Daoy (cell line): ENCODE measurements around the gene ABCC4. TPM values are rescaled to one million over a fixed set of nuclear protein-coding genes. Genes with fewer than 3 reads are reported as not detected.

Experiments
- DNase-seq: peaks from one replicate; pipeline ENCODE4 v3.0.0-alpha.2; 2015; ENCODE audit warnings: low read depth
- total RNA-seq: library from RNA; depleted of rRNA; stranded (reverse); fragments of >200 nt; shearing (Covaris generic); gene quantifications from 2 replicates; pipeline ENCODE4 v1.2.3, GENCODE V29; 2014

ABCC4 gene
- total RNA-seq, 1 experiment from 2014 or later, result 10.8 TPM

DNA sequence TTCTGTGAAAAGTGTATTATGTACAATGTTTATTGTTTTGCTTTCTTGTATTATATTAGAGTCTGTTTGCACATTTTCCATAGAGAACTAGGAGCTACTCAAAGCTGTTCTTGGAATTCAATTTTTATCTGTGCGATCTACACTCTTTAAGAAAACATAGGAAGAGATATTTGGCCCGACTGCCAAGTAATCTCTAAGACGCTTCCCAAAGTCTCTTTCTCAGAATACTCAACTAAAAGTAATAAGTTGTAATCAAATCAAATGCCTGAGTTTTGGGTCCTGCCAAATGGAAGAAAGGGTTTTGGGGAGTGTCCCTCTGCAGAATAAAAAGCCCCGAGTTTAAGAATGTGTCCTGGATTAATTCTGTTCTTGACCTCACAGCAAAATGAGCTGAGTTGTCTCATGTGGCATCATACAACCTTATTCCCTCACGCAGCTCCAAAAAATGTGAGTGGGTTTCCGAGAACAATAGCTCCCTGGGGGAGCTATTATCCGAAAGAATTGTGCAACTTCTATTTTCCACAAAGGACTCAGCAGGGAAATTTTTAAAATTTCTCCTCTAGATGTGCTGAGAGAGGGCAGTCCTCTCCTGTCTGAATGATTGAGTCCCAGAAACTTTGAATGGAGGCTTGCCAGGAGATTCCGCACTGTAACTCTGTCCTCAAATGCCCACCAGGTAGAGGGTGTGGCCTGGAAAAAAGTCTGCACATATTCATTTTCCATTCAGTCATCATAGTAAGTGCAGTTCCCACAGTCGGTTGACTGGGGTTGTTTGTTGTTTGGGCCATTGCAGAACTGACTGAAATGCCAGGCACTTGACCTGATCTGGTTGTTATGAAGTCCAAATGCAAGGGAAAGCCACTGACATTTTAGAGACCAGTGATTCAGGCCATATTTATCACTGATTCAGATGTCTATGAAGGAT lies 309.0 kb downstream of the ABCC4 start:
- no peak for DNase-seq

DNA sequence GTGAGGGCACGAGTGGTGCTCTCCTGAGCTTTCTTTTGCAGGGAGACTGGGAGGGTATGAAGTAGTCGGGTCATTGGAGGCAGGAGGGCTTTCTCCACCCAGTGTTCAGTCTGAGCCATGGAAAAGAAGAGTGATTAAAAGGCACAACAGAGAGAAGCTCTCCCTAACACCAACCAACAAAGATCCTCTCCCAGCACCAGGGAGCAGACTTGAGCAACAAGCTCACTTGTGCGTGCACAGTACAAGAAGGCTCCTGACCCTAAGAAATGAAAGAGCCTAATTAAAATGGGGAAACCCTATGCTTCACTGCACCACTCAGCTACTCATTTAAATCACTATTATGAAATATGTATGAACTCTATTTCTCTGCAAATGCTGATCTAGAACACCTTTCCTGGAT lies 312.6 kb downstream of the ABCC4 start:
- no peak for DNase-seq

GRCh38 chr13:94987869-94988268 lies 313.4 kb downstream of the ABCC4 start:
- DNase-seq, result no peak

- no peak for DNase-seq
Observed at GRCh38 chr13:94987081-94987480, 314.2 kb downstream of the ABCC4 start.

DNA sequence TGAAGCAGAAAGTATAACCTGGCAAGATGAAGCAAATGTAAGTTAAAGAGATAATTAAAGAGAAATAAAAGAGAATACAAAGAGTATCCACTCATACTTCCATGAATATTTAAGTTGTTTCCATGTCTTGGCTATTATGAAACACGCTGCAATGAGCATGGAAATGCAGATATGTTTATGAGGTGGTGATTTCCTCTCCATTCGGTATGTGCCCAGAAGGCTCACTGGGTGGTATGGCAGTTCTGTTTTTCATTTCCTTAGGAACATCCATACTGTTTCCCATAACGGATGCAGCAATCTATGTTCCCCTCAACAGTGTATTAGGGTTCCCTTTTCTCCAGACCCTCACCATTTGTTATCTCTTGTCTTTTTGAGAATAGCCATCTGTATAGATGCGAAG lies 316.3 kb downstream of the ABCC4 start:
- DNase-seq, result no peak

DNA sequence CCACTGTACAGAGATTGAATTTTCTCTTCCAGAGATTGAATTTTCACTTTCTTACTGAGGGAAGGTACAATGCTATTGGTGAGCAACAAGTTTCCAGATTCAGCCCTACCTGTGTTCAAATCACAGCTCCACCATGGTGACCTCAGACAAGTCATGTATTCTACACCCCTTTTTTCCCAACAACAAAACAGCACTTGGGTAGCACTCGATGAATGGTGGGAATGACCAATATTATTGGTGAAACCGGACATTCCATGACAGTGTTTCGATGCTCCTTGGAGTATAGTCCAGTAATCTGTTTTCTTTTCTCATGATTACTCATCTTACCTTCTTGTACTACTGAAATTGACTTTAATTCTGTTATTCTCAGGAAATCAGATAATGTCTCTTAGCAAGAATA lies 322.7 kb downstream of the ABCC4 start:
- no peak for DNase-seq

DNA sequence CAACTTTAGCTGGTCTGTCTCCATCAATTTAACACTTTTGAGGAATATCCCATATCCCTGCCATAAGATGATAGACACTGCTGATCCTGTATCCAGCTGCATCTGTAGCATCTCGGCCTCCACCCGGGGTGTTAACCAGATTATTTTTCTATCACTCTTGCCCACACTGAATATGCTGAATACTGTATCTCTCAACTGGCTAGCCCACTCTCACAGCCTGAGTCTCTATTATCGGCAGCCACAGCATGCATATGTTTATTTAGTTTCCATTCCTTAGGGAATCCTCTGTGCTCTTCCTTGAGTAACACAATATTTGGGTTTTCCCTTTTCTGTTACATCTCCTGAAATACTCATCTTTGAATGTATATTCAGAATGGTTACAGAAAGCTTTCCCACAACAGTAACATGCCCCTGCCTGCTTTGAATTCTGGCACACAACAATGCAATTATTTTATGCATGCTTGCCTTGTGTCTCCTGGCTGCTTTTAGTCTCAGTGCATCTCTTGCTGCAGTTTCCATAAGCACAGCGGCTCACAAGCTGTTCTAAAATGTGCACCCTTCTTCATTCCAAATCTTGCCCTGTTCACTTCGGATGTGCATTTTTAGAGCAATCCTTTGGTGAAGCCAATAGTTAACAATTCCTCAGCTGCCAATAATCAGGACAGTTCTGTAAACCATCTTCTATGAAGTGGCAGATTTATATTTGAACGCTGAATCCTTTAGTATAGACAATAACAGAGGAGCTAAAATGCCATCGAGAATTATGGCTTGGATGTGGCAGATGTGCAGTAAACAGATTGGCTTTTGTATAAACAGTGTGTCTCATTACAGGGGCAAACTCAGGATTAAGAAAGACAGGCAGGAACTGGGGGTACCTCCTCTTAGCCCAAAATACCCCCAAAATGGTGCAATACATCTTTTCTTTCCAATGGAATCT lies 327.0 kb downstream of the ABCC4 start:
- no peak for DNase-seq

DNA sequence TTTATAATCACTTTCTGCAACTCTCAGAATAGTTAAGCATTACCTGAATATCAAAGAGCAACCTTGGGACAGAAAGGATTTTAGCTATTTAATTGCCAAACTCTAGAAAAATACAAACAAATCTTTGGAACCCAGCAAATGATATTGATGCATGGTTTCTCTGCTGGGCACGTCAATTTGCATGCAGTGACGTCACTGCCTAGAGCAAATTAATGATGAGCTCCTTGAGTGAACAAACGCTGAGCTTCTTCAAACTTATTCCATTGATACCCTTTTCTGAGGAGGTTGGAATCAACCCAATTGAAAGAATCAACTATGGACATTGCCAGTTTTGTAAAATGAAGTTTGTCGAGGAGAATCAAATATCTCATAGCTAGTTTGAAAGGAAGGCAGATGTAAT lies 329.0 kb downstream of the ABCC4 start:
- DNase-seq, result no peak
